Mononuclear cell (primary cell): ENCODE measurements around the gene TSBP1. TPM values are rescaled to one million over a fixed set of nuclear protein-coding genes. Genes with fewer than 3 reads are reported as not detected.
"Not testable (repeated sequence)": the region's sequence is repeated elsewhere in the genome, so short reads cannot be mapped to it uniquely, and the experiment has no call there.

Experiments
- H3K27me3 ChIP-seq: 2 replicates; pipeline ENCODE4 v1.6.0; 2011; ENCODE audit warnings: low read length, control low read depth; ENCODE audit not compliant: insufficient read depth
- H3K4me1 ChIP-seq: 2 replicates; pipeline ENCODE4 v1.5.1; 2011; ENCODE audit warnings: mild to moderate bottlenecking, low read length, control low read depth; ENCODE audit not compliant: insufficient read depth
- H3K4me3 ChIP-seq: 2 replicates; pipeline ENCODE4 v1.5.1; 2011; ENCODE audit warnings: mild to moderate bottlenecking, low read length, moderate library complexity
- H3K9me3 ChIP-seq: 2 replicates; pipeline ENCODE4 v1.5.1; 2011; ENCODE audit warnings: low read depth, mild to moderate bottlenecking, control low read depth, low read length
- total RNA-seq: library from RNA; depleted of rRNA; stranded (reverse); fragments of >200 nt; gene quantifications from one replicate; pipeline ENCODE4 v1.2.3, GENCODE V29; 2012

Gene TSBP1
- total RNA-seq, 1 donor: not detected

DNA sequence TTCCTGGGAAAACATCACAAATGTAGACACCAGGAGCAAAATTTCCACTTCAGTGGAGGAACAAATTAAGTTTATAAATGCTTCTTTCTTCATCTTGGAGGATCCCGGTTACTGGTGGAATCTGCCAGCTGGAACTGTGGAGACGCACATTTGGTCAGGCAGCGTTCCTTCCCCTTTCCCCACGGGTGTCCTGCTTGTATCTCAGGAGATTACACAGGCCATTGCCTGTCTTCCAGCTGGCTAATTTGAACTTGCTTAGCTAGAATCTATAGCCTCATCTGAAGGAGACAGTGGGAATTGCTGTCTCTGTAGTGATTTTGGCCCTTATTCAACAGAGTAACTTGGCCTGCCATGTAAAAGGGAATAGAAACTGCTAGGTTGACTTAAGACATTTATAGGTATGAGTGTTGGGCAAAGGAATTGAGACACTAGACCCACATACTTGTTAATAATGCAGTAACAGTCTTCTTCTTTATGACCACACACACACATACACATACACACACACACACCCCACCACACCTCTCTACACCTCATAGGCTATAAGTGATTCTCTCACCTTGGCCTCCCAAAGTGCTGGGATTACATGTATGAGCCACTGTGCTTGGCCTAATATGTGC is 34.4 kb downstream of the TSBP1 start:
- Histone ChIP-seq H3K27me3 (no peaks in the 10 kb centered on the region), H3K4me1 (no peaks in the 10 kb centered on the region), H3K9me3 (no peaks in the 10 kb centered on the region), H3K4me3 (no peak overlapping the region)

DNA sequence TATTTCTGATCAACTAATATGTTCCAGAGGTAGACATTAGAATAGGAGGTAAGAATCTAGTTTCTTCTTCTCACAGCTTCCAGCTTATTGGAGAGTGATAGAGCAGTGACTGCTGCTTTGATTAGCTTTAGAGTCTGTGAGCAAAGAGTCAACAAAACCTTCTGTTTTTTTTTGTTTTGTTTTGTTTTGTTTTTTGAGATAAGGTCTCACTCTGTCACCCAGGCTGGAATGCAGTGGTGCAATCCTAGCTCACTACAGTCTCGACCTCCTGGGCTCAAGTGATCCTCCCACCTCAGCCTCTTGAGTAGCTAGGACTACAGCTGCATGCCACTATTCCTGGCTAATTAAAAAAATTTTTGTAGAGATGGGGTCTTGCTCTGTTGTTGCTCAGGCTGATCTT is 39.3 kb downstream of the TSBP1 start:
- Histone ChIP-seq H3K4me1 (peaks cover 2% of the 10 kb centered on the region), H3K9me3 (no peaks in the 10 kb centered on the region), H3K4me3 (no peak overlapping the region), H3K27me3 (no peaks in the 10 kb centered on the region)

DNA sequence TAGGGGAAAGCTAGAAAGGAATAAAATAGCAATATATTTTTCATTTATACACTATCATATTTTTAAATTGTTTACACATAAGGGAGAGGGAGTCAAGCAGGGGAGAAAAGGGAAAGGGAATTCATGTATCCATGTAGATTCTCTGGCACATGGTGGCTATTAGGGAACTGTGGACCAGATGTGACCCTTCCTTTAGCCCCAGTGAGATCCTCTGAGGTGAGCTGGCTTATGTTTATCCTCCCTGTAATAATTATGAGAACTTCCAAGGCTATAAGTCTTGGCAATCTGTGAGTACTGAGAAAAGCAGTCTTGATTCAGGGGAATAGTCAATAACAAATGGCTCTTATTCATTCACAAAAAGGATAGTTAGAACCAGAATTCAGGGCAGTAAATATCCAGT is 42.6 kb downstream of the TSBP1 start:
- H3K4me3 ChIP-seq: no peak overlapping the region
- peaks cover 13% of the 10 kb centered on the region for H3K4me1 ChIP-seq
- no peaks in the 10 kb centered on the region for H3K27me3 ChIP-seq
- no peaks in the 10 kb centered on the region for H3K9me3 ChIP-seq

DNA sequence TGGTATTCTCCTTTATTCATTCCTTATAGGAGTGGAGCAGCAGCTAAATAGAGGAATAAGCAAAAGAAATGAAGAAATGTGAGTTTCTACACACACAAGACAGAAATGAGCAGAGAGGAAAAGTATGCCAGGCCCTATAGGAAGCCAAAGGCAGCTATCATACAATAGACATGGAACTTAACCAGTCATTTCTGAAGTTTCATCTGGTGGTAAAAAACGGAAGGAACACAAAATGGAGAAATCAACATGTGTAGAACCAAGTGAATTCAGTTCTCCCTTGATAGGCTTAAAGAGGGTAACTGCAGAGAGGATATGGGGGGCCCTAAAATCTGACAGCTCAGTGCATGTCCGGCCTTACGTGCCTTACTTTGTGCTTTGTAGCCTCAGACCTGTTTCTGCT is 44.6 kb downstream of the TSBP1 start:
- H3K27me3 ChIP-seq: no peaks in the 10 kb centered on the region
- H3K4me3 ChIP-seq: no peak overlapping the region

DNA sequence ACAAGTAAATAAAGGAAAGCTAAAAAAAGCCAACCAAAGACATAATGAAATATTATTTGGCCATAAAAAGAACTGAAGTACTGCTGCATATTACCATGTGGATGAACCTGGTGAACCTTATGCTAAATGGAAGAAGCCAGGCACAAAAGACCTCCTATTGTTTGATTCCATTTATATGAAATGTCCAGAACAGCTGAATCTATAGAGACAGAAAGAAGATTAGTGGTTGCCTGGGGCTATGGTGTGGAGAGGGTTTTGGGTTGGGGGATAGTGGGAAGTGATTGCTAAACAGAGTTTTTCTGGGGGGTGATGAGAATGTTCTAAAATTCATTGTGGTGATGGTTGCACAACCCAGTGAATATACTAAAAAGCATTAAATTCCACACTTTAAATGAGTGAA is 53.2 kb downstream of the TSBP1 start:
- Histone ChIP-seq H3K9me3 (no peaks in the 10 kb centered on the region), H3K4me3 (no peak overlapping the region), H3K4me1 (no peaks in the 10 kb centered on the region), H3K27me3 (no peaks in the 10 kb centered on the region)

More for the DNA sequence above, 44.6 kb downstream of the TSBP1 start:
- Histone ChIP-seq H3K4me1 (peaks cover 13% of the 10 kb centered on the region), H3K9me3 (no peaks in the 10 kb centered on the region)

DNA sequence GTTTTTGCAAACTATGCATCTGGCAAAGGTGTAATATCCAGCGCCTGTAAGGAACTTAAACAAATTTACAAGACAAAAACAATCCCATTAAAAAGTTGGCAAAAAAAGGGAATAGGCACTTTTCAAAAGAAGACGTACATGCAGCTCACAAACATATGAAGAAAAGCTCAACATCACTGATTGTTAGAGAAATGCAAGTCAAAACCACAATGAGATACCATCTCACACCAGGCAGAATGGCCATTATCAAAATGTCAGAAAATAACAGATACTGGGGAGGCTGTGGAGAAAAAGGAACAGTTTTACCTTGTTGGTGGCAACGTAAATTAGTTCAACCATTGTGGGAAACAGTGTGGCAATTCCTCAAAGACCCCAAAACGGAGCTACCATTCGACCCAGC is 54.2 kb downstream of the TSBP1 start:
- no peaks in the 10 kb centered on the region for H3K4me1 ChIP-seq
- H3K4me3 ChIP-seq: no peak overlapping the region
- no peaks in the 10 kb centered on the region for H3K9me3 ChIP-seq
- H3K27me3 ChIP-seq: no peaks in the 10 kb centered on the region

DNA sequence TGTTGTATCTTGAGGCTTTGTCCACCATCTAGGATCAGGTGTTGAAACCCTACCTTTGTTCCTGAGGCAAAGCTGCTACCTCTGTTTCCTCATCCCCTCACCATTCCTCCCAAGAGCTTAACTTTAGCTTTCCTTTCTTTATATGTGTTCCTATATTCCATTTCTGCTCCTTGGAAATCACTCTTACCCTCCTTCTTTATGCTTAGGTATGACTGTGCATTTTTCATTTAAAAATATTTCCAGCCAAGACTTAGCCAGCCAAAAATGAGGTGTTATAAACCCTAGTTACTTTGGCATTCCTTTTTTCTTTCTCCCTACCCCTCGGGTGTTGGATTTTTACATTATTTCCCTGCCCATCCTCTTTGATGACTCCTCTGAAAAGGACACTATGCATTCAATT is 57.7 kb downstream of the TSBP1 start:
- H3K27me3 ChIP-seq: peaks cover 2% of the 10 kb centered on the region
- H3K4me3 ChIP-seq: no peak overlapping the region
- no peaks in the 10 kb centered on the region for H3K4me1 ChIP-seq
- H3K9me3 ChIP-seq: no peaks in the 10 kb centered on the region

DNA sequence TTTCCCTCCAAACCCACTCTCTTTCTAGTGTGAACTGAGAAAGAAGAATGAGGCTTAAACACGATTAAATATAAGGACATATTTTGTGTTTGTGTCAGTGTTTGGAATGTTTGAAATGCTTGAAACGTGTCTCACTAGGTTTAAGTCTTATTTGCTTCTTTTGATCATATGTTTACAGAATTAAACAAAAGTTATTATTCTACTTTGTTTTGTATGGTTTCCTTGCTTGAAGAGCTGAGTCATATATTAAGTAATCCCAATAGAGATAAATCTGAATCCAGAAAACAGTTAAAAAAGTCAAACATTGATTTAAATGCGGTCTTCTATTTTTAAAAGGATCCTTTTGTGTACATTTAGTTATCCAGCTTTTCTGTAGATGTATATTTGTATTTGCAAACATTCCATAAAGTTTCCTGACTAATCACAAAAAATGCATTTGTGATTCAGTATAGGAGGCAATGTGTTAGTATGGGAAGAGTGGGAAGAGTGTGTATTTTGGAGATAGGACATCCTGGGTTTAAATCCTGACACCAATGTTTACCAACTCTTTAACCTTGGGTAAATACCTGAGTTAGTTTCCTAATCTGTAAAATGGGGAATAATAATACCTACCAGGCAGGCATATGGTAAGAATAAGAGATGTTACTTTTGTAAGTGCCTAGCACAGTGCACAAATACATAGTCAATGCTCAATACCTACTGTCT is 72.9 kb downstream of the TSBP1 start:
- H3K9me3 ChIP-seq: no peaks in the 10 kb centered on the region
- no peak overlapping the region for H3K4me3 ChIP-seq
- H3K4me1 ChIP-seq: no peaks in the 10 kb centered on the region
- no peaks in the 10 kb centered on the region for H3K27me3 ChIP-seq

DNA sequence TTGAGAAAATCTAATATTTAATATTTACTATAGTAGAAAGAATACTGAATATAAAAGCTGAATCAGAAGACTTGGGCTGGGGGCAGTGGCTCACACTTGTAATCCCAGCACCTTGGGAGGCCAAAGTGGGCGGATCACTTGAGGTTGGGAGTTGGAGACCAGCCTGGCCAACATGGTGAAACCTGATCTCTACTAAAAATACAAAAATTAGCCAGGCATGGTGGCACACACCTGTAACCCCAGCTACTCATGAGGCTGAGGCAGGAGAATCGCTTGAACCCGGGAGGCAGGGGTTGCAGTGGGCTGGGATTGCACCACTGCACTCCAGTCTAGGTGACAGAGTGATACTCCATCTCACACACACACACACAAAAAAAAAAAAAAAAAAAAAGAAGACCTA is 76.7 kb downstream of the TSBP1 start:
- not testable (repeated sequence) for H3K4me3 ChIP-seq, H3K9me3 ChIP-seq, H3K27me3 ChIP-seq, H3K4me1 ChIP-seq

DNA sequence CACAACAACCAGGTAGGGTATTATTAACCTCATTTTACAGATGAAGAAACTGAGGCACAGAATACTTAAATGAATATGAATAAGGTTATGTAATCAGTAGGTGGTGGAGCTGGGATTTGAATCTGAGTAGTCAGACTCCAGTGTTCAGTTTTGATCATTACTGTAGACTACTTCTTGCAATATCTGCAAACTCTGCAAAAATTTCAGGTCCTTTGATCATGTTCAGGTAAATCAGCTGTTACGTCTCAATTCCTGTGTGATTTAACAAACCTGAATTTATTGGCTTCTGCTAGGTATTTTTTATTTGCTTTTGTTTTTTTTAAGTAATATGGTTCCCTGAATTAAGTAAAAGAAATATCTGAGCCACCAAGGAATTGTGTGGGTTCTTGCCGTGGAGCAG is 77.1 kb downstream of the TSBP1 start:
- Histone ChIP-seq H3K9me3 (no peaks in the 10 kb centered on the region), H3K4me1 (peaks cover 3% of the 10 kb centered on the region)

DNA sequence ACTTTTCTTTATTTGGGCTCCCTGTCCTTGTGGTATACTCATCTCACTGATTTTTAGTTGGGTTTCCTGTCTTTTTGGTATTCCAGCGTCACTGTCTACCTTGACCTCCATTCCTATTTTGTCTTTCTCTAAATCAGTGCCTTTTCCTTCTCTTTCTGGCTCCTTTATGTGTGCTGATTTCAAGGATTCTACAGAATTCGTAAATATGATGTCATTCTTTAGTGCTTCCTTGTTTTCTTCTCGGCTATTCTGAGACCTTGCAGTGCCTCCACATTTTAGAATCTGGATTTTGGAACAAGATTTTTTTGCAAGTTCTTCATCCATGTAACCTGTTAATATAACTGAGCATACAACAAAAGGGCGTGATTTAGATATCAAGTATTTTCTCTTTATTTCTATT is 78.0 kb downstream of the TSBP1 start:
- Histone ChIP-seq H3K4me1 (peaks cover 3% of the 10 kb centered on the region), H3K27me3 (peaks cover 5% of the 10 kb centered on the region), H3K9me3 (no peaks in the 10 kb centered on the region), H3K4me3 (no peak overlapping the region)

More for the DNA sequence above, 77.1 kb downstream of the TSBP1 start:
- H3K27me3 ChIP-seq: peaks cover 5% of the 10 kb centered on the region
- no peak overlapping the region for H3K4me3 ChIP-seq

DNA sequence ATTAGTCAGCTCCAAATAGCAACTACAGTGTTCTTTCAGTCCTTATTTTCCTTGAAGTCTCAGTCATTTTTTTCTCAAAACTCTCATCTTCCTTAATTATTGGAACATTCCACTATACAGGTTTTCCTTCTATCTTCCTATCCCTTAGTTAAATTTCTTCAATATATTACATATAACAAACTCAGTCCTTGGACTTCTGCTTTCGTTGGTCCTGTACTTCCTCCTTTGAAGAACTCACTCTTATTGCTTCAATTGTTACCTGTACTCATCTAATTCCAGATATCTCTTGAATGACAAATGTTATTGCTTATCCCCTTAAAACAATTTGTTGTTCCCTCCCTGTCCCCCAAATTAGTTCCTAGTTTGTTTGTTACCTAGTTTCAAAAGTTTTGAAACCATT is 80.2 kb downstream of the TSBP1 start:
- H3K27me3 ChIP-seq: peaks cover 5% of the 10 kb centered on the region
- H3K4me3 ChIP-seq: no peak overlapping the region
- H3K4me1 ChIP-seq: peaks cover 3% of the 10 kb centered on the region
- no peaks in the 10 kb centered on the region for H3K9me3 ChIP-seq

DNA sequence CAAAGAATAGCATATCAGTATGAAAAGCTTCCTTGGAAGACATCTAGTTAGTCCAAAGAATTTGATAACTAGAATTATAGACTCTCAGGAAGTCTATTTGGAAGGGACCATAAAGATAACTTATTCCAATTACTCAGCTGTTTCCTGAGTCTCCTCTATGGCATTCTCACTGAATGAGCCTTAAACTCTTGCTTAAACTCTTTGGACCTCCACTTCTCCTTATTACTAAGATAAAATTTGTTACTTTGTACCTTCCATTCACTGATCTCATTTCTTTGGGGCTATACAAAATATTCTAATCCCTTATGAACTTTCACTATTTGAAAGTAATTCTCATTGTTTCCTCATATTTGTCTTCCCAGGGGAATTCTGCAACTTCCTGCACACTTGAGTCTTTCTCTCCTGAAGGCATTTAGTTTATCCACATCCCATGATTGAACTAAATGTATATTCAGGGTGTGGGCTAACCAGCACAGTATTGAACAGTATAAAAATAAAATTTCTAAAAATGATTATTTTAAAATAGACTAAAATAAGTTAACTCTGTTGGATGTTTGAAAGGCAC is 80.7 kb downstream of the TSBP1 start:
- H3K27me3 ChIP-seq: peaks cover 5% of the 10 kb centered on the region

DNA sequence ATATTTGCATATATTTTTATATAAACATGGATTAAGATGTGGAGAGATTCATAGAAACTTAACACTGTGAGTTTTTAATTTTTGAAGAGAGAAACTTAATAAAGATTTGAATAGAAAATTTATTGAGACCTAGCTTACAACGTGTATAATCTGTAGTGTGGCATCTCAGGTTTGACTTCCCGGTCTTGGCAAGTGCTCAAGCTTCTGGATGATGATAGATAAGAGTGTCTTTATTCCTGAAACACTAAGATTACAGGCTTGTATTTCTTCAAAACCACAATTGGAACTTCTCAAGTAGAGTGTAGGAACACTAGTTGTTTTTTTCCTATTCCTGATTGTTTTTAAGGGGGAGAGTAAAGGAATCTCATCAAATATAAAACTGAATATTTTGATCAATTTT is 83.3 kb downstream of the TSBP1 start:
- H3K4me1 ChIP-seq: peaks cover 3% of the 10 kb centered on the region
- no peaks in the 10 kb centered on the region for H3K9me3 ChIP-seq
- H3K4me3 ChIP-seq: no peak overlapping the region
- peaks cover 3% of the 10 kb centered on the region for H3K27me3 ChIP-seq

More for the DNA sequence above, 80.7 kb downstream of the TSBP1 start:
- no peak overlapping the region for H3K4me3 ChIP-seq
- no peaks in the 10 kb centered on the region for H3K9me3 ChIP-seq
- H3K4me1 ChIP-seq: peaks cover 3% of the 10 kb centered on the region

DNA sequence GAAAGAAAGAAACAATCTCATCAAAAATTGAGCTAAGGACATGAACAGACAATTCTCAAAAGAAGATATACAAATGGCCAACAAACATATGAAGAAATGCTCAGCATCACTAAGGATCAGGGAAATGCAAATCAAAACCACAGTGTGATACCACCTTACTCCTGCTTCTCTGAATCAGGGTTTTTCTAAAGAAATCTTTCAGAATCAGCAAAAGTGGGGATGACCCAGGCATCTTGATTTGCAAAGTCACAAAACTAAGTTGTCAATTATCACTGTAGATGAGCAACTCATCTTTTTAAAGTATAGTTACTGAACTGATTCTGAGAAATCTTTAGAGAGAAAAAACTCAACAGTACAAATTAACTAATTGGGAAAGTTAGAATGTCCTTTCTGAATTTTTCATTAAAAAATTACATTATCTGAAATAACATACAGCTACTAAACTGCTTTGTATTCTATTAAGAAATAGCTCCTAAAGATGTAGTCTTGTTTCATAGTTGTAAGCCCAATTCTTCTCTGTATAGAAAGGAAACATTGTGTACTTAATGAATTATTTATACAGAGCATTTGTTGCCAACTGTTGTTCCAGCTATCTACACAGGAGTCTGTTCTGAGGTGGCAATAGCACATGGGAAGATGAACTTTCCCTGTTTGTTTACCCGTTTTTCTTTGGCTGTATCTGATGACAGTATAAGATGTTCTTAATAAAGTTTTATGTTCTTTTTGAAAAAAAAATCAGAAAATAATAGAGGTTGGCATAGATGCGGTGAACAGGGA is 97.7 kb downstream of the TSBP1 start:
- not testable (repeated sequence) for H3K9me3 ChIP-seq, H3K4me3 ChIP-seq, H3K27me3 ChIP-seq
- H3K4me1 ChIP-seq: peaks cover 12% of the 10 kb centered on the region
